Mucosa of descending colon (tissue), 3 donors: ENCODE data around the gene APBB2. TPM values are rescaled to one million over a fixed set of nuclear protein-coding genes. Genes with fewer than 3 reads are reported as not detected.

Experiments used
- ATAC-seq: fragments of 200-7000 bp; cut with Tn5 transposase; one replicate; pipeline ENCODE4 v1.9.1; 2020; ENCODE audit warnings: mild to moderate bottlenecking, moderate library complexity
- DNase-seq, 3 donors: peaks; one replicate each; pipeline ENCODE4 v3.0.0-alpha.2; 2020
- H3K36me3 ChIP-seq: fragments of 200-600 bp; one replicate; pipeline ENCODE4 v1.8.0; 2021; ENCODE audit warnings: low read depth, mild to moderate bottlenecking
- H3K4me1 ChIP-seq: fragments of 200-600 bp; one replicate; pipeline ENCODE4 v1.8.0; 2021; ENCODE audit warnings: low read depth, mild to moderate bottlenecking
- H3K4me3 ChIP-seq: fragments of 200-600 bp; one replicate; pipeline ENCODE4 v1.8.0; 2021; ENCODE audit warnings: mild to moderate bottlenecking
- H3K9me3 ChIP-seq: fragments of 200-600 bp; one replicate; pipeline ENCODE4 v1.8.0; 2021; ENCODE audit warnings: mild to moderate bottlenecking
- intact Hi-C, 2 donors: fragments of 100-400 bp; cut with DNase I in 1 of 2; cut with micrococcal nuclease in 1 of 2; formaldehyde crosslinking; loops; one replicate each; pipeline versions ENCODE4 v1.11.0 to v1.11.1; 2022; cut with DNase I, micrococcal nuclease
- total RNA-seq, 3 donors: library from RNA; stranded (reverse); fragmentation: NEBNext Ultra II Directional in 2 of 3; extraction: Animal tissue kit (Norgen Biotek cat#: 25700) in 2 of 3; gene quantifications; one replicate each; pipeline versions ENCODE4 v1.2.1 to v1.2.4, GENCODE V29; 2021 to 2023
- TF ChIP-seq, protein P1 (sequence below): fragments of 200-600 bp; IDR thresholded peaks from one replicate; pipeline ENCODE4 v1.8.0; 2022; ENCODE audit warnings: antibody characterized with exemption, mild to moderate bottlenecking
- donor health status: DM: no; HTN: no; CAD: no; lungs with moderate emphysema.
- donor health status: DM: no; HTN: no; CAD: no.
- donor health status: DM: no; HTN: yes; CAD: no.

APBB2 gene
- total RNA-seq, 3 donors from 2014 or later, result 26.3 to 68.3 (median 29.6) TPM

DNA sequence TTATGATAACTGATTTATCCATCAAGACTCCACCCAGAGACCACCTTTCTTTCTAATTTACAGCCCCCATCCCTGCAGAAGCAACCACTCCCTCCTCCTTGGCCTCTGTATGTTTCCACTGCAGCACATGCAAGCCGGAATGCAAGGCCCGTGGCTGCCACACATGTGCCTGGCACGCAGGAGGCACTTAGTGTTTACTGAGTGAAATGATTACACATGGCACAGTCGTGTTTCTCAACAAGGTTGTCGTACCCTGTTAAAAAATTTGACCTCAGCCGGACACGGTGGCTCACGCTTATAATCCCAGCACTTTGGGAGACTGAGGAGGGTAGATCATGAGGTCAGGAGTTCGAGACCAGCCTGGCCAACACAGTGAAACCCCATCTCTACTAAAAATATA is 104.3 kb downstream of the APBB2 start:
- no peak for ATAC-seq
- H3K9me3 ChIP-seq, result no peaks in the 10 kb centered on the region
- no peak overlapping the region for H3K4me3 ChIP-seq
- intact Hi-C loops, result no loop called here
- TF ChIP-seq, protein P1, sequence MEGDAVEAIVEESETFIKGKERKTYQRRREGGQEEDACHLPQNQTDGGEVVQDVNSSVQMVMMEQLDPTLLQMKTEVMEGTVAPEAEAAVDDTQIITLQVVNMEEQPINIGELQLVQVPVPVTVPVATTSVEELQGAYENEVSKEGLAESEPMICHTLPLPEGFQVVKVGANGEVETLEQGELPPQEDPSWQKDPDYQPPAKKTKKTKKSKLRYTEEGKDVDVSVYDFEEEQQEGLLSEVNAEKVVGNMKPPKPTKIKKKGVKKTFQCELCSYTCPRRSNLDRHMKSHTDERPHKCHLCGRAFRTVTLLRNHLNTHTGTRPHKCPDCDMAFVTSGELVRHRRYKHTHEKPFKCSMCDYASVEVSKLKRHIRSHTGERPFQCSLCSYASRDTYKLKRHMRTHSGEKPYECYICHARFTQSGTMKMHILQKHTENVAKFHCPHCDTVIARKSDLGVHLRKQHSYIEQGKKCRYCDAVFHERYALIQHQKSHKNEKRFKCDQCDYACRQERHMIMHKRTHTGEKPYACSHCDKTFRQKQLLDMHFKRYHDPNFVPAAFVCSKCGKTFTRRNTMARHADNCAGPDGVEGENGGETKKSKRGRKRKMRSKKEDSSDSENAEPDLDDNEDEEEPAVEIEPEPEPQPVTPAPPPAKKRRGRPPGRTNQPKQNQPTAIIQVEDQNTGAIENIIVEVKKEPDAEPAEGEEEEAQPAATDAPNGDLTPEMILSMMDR, result no peak
- H3K36me3 ChIP-seq, result no peaks in the 10 kb centered on the region
- H3K4me1 ChIP-seq, result no peaks in the 10 kb centered on the region
- DNase-seq, result no peak

DNA sequence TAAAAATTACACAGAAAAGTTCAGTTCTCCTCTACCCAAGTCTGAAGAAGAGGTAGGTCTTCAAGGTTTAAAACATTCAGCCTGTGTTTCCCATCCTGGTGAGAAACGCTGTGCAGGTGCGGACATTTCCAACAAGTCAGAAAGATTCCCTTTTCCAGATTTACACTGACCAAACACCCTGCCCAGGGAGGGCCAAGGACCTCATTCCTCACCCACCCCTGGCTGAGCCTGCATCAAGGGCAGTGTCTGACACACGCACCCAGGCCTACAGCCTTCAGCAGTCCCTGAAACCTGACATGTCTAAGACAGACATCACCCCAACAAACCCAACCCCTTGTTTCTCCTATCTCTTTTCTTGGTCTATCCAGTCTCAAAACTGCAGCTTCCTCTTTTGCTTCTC is 105.9 kb downstream of the APBB2 start:
- Histone ChIP-seq H3K9me3 (no peaks in the 10 kb centered on the region), H3K36me3 (no peaks in the 10 kb centered on the region), H3K4me3 (no peak overlapping the region), H3K4me1 (no peaks in the 10 kb centered on the region)
- DNase-seq, result no peak
- ATAC-seq, result no peak
- TF ChIP-seq, protein P1, result no peak
- intact Hi-C loops, result no loop called here

DNA sequence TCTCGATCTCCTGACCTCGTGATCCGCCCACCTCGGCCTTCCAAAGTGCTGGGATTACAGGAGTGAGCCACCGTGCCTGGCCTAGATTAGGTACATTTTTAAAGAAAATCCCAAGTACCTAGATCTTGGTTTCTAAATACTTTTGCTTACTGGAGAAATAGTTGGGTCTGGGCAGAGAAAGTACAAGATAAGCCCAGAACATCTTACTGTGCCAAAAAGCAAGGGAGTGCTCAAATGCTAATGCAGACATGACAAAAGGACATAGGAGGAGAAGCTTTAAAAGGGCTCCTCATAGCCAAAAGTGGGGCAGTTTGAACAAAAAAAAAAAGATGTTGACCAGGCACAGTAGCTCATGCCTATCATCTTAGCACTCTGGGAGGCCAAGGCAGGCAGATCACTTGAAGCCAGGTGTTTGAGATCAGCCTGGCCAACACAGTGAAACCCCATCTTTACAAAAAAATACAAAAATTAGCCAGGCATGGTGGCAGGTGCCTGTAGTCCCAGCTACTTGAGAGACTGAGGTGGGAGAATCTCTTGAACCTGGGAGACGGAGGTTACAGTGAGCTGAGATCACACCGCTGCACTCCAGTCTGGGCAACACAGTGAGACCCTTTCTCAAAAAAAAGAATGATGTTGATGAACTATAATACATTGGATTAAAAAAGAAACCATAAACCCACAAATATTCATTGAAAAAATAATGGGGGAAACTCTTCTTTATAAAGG is 107.5 kb downstream of the APBB2 start:
- H3K9me3 ChIP-seq, result no peaks in the 10 kb centered on the region
- intact Hi-C loops, result no loop called here
- H3K4me1 ChIP-seq, result no peaks in the 10 kb centered on the region
- H3K4me3 ChIP-seq, result no peak overlapping the region
- no peak for ATAC-seq
- no peaks in the 10 kb centered on the region for H3K36me3 ChIP-seq
- TF ChIP-seq, protein P1, result no peak
- no peak for DNase-seq

- intact Hi-C loops, result no loop called here
- no peaks in the 10 kb centered on the region for H3K36me3 ChIP-seq
- no peak for ATAC-seq
Measured at GRCh38 chr4:41106081-41106480, 108.3 kb downstream of the APBB2 start.

GRCh38 chr4:41104155-41104554 is 110.2 kb downstream of the APBB2 start:
- DNase-seq, result no peak
- TF ChIP-seq, protein P1, result no peak
- no peaks in the 10 kb centered on the region for H3K9me3 ChIP-seq
- intact Hi-C loops, result no loop called here
- H3K4me3 ChIP-seq, result no peak overlapping the region
- no peaks in the 10 kb centered on the region for H3K4me1 ChIP-seq
- no peak for ATAC-seq
- no peaks in the 10 kb centered on the region for H3K36me3 ChIP-seq

More at GRCh38 chr4:41106081-41106480, 108.3 kb downstream of the APBB2 start:
- no peaks in the 10 kb centered on the region for H3K4me1 ChIP-seq
- no peak for DNase-seq
- TF ChIP-seq, protein P1, result no peak
- H3K9me3 ChIP-seq, result no peaks in the 10 kb centered on the region
- H3K4me3 ChIP-seq, result no peak overlapping the region
